ENCODE measurements around the gene NACA2. TPM values are rescaled to one million over a fixed set of nuclear protein-coding genes. Genes with fewer than 3 reads are reported as not detected.

NACA2 gene
- total RNA-seq, 1 experiment from 2014 or later, result not detected

DNA sequence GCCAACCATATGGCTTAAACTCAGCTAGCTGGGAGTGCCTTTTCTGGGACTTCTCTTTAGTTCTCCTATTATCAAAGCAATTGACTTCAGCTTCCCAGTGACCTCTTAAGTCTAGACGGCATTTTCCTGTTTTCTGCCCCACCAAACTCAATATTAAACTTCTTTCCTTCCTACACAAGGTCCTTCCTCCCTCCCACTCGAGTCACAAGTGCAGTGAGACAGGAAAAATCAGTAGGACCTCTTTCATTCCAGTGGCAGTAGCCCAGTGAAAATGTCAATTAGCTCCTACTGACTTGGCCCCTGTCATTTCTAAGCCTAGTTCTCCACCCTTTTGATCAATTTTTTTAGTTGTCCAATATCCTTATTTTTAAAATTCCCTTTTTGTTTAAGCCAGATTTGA, 9.6 kb upstream of the NACA2 start:
- DNase-seq, result no peak
- WGBS (ENCODE audit: extremely low coverage, insufficient read length, low lambda C conversion rate), result no CpG with 5 or more reads among the region's 2 CpGs

More for the DNA sequence above, 9.6 kb upstream of the NACA2 start:
- Histone ChIP-seq H4K8ac (replicated peaks; ENCODE audit: insufficient read length, low read depth, low read length) (no peak overlapping the region), H2BK15ac (ENCODE audit: low read depth, low read length) (no peak overlapping the region), H3K23ac (ENCODE audit: insufficient read length, low read depth, low read length) (no peak overlapping the region), H2BK120ac (ENCODE audit: low read depth, low read length, poor library complexity, severe bottlenecking) (no peak overlapping the region), H3K9me3 (ENCODE audit: control insufficient read depth, low read depth, low read length) (no peaks in the 10 kb centered on the region), H3K56ac (ENCODE audit: insufficient read length, low read depth, low read length) (no peak overlapping the region), H3K14ac (ENCODE audit: insufficient read depth, low read length) (no peak overlapping the region), H4K91ac (ENCODE audit: insufficient read length, low read depth, low read length) (no peak overlapping the region), H2BK20ac (ENCODE audit: low read depth, low read length, poor library complexity, severe bottlenecking) (no peak overlapping the region), H2BK5ac (ENCODE audit: insufficient read length, low read length) (no peak overlapping the region), H3K79me1 (ENCODE audit: insufficient read depth, low read depth, low read length, poor library complexity, severe bottlenecking) (no peaks in the 10 kb centered on the region), H4K5ac (ENCODE audit: insufficient read length, low read depth, low read length) (no peak overlapping the region), H3K4me1 (ENCODE audit: insufficient read depth, low read length) (no peaks in the 10 kb centered on the region), H3K27ac (ENCODE audit: insufficient read length, low read depth, low read length) (no peak overlapping the region), H3K4ac (ENCODE audit: low read depth, low read length) (no peak overlapping the region), H3K9ac (ENCODE audit: extremely low read depth, insufficient read length, low read length) (no peak overlapping the region), H3T11ph (ENCODE audit: low read length) (no peak overlapping the region), H3K27me3 (ENCODE audit: insufficient read depth, low read length) (no peaks in the 10 kb centered on the region), H4K20me1 (ENCODE audit: control insufficient read depth, insufficient read depth, insufficient read length) (no peaks in the 10 kb centered on the region), H3K18ac (ENCODE audit: insufficient read length, low read depth, low read length) (no peak overlapping the region), H2AFZ (ENCODE audit: low read length) (no peak overlapping the region), H2BK12ac (ENCODE audit: insufficient read length, low read depth, low read length) (no peak overlapping the region), H3K4me2 (ENCODE audit: insufficient read depth, insufficient read length, low read length) (no peak overlapping the region), H3K79me2 (ENCODE audit: insufficient read depth, low read length) (no peaks in the 10 kb centered on the region), H2AK5ac (ENCODE audit: insufficient read length, low read length) (no peak overlapping the region), H3K23me2 (ENCODE audit: insufficient read length, low read depth, low read length, poor library complexity, severe bottlenecking) (no peaks in the 10 kb centered on the region)
- Mint-ChIP-seq H3K4me1 (no peaks in the 10 kb centered on the region), H3K27me3 (ENCODE audit: low read depth) (no peaks in the 10 kb centered on the region), H3K36me3 (ENCODE audit: insufficient read depth in 1 of 3, low read depth in 3 of 3) (no peaks in the 10 kb centered on the region), H3K27ac (no peak overlapping the region), H3K9me3 (no peaks in the 10 kb centered on the region), H3K4me3 (no peak overlapping the region)
- TF ChIP-seq, protein P1, sequence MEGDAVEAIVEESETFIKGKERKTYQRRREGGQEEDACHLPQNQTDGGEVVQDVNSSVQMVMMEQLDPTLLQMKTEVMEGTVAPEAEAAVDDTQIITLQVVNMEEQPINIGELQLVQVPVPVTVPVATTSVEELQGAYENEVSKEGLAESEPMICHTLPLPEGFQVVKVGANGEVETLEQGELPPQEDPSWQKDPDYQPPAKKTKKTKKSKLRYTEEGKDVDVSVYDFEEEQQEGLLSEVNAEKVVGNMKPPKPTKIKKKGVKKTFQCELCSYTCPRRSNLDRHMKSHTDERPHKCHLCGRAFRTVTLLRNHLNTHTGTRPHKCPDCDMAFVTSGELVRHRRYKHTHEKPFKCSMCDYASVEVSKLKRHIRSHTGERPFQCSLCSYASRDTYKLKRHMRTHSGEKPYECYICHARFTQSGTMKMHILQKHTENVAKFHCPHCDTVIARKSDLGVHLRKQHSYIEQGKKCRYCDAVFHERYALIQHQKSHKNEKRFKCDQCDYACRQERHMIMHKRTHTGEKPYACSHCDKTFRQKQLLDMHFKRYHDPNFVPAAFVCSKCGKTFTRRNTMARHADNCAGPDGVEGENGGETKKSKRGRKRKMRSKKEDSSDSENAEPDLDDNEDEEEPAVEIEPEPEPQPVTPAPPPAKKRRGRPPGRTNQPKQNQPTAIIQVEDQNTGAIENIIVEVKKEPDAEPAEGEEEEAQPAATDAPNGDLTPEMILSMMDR (conservative IDR thresholded peaks at IDR 0.05), result no peak
